ENCODE measurements around the gene AP4M1.

Gene AP4M1, protein sequence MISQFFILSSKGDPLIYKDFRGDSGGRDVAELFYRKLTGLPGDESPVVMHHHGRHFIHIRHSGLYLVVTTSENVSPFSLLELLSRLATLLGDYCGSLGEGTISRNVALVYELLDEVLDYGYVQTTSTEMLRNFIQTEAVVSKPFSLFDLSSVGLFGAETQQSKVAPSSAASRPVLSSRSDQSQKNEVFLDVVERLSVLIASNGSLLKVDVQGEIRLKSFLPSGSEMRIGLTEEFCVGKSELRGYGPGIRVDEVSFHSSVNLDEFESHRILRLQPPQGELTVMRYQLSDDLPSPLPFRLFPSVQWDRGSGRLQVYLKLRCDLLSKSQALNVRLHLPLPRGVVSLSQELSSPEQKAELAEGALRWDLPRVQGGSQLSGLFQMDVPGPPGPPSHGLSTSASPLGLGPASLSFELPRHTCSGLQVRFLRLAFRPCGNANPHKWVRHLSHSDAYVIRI

DNA sequence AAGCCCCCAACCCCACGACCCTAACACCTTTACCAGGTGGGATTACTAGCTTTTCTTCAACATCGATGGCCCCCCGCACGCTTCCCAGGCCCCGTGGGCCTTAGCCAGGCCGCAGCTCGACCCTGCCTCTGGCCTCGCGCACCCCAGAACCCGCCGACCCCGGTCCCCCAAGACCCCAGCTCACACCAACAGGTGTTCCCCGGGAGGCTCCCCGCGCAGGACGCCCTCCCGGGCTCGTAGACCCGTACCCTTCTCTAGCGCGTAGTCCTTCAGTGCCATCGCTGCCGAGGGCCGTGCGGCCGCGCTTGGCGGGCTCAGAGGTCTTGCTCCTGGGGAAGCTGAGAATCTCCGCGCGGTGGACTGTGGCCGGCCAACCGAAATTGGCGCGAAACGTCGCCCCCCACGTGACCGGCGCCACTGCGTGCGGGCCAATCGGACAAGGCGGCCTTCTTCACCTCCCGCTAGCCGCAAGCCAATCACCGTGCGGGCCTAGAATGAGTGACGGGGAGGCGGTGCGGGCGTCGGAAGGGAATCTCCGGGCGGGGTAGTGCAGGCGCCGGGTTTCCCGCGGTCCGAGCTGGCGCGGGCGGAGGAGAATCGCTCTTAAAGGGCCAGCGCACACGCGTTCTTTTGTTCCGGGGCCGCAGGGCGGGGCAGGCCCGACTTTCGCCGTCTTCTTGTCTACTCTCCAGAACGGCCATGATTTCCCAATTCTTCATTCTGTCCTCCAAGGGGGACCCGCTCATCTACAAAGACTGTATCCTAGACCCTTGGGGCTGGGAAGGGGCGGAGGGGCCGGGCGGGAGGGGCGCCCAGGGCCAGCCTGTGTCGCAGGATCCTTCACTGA, at the start of gene AP4M1, which contains the start of gene MCM7:
Gene AP4M1, plus strand, starts transcription at position 628 of the 847 bp plus-strand sequence. Its CDS starts 72 bp downstream, at position 700.
Gene MCM7, minus strand, starts transcription at position 382 of the 847 bp plus-strand sequence. Its CDS starts 103 bp downstream, at position 279.
- DNase-seq (ENCODE audit: low read depth), result peak; percentile 100

DNA sequence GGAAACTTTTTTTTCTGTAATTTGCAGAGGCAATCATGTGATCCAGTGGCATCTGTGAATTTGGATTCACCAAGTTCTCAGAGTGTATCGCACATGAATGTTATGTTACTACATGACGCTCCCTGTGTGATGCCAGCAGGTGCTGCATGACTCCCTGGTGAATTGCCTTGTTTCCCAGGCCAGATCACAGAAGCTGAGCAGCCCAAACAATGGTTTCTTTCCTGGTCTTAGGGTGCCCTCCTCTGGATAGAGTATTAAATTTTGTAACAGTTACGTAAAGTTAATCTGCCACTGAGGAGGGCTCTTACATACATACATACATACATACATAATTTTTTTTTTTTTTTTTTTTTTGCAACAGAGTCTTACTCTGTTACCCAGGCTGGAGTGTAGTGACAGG, 48.2 kb upstream of the AP4M1 start:
- DNase-seq (ENCODE audit: low read depth), result peak; percentile 59

DNA sequence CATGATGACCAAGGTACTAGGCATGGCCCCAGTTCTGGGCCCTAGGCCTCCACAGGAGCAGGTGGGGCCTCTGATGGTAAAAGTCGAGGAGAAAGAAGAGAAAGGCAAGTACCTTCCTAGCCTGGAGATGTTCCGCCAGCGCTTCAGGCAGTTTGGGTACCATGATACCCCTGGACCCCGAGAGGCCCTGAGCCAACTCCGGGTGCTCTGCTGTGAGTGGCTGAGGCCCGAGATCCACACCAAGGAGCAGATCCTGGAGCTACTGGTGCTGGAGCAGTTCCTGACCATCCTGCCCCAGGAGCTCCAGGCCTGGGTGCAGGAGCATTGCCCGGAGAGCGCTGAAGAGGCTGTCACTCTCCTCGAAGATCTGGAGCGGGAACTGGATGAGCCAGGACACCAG, 44.4 kb upstream of the AP4M1 start:
- DNase-seq (ENCODE audit: low read depth), result no peak

DNA sequence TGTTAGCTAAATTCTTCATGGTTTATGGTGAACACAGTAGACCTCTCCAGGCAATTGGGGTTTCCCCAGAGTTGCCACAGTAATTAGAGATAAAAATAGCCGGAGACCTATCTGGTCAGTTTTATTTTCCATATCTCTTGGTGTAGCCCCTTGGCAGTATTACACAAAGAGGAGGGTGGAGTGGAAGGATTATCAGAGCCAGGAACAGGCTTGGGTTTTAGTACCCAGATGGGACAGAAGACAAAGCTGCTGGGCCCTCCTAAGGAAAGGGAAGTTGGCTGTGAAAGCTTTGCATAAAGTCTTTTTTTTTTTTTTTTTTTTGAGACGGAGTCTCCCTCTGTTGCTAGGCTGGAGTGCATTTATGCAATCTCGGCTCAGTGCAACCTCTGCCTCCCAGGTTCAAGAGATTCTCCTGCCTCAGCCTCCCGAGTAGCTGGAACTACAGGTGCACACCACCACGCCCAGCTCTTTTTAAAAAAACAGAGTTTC, 42.1 kb upstream of the AP4M1 start:
- DNase-seq (ENCODE audit: low read depth), result no peak

DNA sequence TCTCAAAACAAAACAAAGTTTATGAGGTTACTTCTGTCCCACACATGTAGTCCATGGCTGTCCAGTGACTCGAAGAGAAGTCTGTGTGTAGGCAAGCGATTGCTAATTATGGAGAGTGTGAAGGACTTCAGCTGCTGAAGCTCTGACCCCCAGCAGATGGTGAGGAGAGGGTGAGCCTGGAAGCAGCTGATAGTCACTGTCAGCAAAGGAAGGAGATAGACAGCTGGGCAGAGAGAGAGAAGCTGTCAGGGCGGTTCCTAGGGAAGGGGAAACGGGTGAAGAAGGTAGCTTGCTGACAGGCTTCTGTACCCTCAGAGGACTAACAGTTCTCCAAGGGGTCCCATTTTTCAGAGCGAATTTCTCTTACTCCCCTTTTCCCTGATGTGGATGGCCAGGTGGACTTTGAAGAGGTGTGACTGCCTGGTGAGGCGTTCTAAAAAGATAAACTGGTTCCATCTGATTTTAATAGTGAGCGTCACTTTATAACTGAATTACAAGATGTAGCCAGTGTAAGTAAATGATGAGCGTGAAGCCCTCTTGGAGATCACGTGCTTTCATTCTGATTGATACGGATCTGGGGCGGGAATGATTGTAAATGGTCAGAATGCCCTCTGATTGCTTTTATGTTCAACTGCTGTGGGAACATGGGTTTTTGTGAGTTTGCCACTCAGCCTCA, 39.8 kb upstream of the AP4M1 start:
- DNase-seq (ENCODE audit: low read depth), result no peak

DNA sequence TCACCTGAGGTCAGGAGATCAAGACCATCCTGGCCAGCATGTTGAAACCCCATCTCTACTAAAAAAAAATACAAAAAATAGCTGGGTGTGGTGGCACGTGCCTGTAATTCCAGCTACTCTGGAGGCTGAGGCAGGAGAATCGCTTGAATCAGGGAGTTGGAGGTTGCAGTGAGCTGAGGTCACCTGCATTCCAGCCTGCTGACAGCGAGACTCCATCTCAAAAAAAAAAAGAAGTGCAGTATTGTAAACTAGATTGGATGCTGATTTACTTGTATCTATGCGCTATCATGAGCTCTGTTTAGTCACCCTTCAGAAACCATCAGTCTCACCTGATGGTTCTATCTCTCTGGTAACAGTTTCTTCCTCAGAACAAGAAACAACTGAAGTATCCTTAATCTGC, 38.1 kb upstream of the AP4M1 start:
- no peak for DNase-seq (ENCODE audit: low read depth)

DNA sequence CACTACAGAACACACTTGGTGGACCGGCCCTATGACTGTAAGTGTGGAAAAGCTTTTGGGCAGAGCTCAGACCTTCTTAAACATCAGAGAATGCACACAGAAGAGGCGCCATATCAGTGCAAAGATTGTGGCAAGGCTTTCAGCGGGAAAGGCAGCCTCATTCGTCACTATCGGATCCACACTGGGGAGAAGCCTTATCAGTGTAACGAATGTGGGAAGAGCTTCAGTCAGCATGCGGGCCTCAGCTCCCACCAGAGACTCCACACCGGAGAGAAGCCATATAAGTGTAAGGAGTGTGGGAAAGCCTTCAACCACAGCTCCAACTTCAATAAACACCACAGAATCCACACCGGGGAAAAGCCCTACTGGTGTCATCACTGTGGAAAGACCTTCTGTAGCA, 37.3 kb upstream of the AP4M1 start:
- no peak for DNase-seq (ENCODE audit: low read depth)

DNA sequence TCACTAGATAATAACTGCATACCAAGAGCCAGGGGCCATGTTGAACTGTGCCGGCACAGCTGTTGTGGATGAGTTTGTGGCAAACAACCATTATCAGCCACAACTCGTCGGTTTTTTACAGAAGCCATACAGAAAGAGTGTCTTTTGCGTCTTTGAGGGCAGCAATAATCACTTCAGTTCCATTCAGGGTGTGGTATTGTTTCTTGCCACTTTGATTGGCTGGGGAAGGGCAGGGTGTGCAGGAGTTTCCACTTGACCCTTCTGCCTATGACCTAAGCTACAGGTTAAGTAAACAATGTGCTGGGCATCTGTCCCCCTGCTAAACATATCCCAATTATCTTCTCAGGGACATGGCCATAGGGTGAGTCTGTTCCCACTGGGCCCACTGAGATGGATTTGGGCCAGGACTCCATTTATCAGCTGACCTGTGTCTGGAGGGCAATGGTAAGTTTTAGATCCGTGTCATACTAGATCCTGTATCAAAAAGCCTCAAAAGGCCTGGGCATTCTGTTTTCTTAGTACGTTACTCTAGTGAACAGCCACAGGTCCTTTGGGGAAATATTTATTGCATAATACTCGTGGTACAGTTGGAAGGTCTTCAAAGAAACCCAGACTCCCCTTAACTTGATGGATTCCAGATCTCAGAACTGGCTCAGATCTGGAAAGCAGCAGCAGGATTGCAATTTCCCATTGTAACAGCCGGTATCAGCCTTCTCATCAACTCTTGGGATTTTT, 35.8 kb upstream of the AP4M1 start:
- DNase-seq (ENCODE audit: low read depth), result peak; percentile 70

DNA sequence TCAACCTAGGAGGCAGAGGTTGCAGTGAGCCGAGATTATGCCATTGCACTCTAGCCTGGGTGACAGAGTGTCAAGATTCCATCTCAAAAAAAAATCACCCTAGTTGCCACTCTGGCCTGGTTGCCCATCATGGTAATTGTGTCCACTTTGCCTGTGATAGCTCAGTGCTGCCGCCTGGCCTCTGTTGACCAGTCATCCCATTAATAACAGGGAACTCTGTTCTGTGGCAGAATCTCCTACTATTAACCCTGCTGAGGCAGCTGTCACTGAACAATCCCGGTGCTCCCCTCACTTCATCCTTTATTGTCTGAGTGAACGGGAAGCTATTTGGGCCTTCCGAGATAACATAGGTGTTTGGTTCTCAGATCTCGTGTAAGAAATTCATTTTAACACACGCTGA, 34.5 kb upstream of the AP4M1 start:
- DNase-seq (ENCODE audit: low read depth), result no peak

DNA sequence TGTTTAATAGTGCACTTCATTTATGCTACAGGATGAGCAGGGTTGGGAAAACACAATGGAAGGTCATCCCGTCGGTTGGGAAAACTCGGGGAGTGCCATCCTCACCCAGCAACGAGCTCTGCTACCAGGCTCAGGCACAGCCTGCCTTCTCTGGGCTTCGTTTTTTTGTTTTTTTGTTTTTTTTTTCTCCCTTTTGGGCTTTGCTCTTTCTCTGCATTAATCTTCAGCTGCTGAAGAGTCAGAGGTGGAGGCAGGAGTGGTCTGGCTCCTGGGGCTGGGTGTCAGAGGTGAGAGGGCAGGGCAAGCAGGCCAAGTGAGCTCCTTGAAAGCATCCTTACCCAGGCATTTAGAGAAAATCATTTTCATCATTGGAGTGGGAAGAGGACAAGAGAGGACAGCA, 31.5 kb upstream of the AP4M1 start:
- DNase-seq (ENCODE audit: low read depth), result no peak

DNA sequence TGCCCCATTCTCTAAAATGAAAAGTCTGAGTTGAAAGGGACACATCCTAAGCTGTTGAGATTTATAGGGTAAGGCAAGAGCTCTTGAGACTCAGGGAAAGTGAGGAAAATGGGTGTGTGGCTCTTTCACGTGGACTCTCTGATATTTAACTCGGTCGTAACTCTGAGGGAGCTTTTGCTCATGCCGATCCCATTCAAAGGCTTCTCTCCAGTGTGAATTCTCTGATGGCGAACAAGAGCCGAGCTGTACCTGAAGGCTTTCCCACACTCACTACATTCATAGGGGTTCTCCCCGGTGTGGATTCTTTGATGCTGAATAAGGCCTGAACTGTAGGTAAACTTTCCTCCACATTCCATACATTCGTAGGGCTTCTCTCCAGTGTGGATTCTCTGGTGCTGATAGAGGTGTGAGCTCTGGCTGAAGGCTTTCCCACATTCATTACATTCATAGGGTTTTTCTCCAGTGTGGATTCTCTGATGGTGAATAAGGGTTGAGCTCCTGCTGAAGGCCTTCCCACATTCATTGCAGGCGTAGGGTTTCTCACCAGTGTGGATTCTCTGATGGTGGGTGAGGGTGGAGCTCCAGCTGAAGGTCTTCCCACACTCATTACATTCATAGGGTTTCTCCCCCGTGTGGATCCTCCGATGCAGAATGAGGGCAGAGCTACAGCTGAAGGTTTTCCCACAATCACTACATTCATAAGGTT, 30.3 kb upstream of the AP4M1 start:
- no peak for DNase-seq (ENCODE audit: low read depth)

DNA sequence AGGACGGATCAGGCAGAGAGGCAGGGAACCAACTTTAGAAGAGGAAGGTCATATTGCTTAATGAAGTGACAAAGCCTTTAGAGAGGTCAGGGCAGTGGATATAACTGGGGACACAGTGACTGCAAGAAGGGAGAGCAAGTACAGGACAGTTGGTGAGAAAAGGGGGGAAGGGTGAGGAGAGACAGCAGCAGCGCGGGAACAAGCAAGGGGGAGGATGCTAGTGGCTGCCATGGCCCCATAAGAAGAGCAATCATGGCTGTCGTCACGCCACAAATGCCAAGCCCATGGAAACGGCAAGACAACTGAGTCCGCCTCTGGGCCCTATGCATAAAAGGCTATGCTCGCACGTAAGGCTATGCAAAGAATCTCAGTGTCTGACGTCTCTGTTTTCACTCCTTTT, 29.0 kb upstream of the AP4M1 start:
- no peak for DNase-seq (ENCODE audit: low read depth)

DNA sequence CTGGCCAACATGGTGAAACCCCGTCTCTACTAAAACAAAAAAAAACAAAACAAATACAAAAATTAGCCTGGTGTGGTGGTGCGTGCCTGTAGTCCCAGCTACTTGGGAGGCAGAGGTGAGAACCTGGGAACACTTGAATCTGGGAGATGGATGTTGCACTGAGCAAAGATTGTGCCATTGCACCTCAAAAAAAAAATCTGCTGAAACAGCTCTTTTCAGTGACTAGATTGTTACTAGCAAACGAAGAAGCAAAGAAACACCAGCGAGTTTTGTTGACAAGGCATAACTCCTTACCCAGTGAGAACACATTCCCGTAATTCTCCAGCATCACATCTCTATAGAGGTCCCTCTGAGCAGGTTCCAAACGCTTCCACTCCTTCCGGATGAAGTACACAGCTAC, 26.6 kb upstream of the AP4M1 start:
- DNase-seq (ENCODE audit: low read depth), result no peak

DNA sequence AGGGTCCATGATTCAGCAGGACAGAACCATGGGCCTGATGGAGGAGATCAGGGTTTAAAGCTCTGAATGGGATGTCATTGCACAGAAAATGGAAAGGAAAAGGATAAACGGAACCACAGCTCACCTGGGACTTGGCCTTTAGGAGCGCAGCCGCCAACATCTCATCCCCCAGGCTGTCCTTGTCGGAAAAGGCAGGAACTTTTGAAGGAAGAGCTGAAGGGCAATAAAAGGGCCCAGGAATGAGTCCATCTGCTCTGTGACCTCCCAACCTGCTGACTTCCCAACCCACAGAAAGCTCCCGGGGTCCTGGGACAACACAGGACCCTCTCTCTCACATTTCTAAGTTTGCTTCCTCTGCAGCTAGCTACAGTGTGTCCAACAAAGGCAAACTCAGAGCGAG, 26.0 kb upstream of the AP4M1 start:
- DNase-seq (ENCODE audit: low read depth), result no peak

DNA sequence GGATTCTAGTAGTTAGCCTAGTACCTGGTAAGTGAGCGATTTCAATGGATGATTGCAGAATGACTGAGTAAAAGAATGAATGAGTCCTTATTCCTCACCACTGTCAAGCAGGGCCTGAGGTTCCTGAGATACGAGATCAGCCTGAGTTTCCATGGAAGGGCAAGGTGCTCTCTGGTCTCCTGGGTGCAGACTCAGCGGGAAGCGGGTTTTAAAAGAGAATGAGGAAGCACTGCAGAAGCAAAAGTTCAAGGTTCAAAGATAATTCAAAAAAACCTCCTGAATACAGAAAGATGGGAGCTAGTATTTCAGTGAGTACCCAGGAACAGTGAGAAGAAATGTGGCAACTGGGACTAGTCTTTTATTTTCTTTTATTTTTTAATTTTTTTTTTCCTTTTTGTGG, 24.2 kb upstream of the AP4M1 start:
- DNase-seq (ENCODE audit: low read depth), result no peak

DNA sequence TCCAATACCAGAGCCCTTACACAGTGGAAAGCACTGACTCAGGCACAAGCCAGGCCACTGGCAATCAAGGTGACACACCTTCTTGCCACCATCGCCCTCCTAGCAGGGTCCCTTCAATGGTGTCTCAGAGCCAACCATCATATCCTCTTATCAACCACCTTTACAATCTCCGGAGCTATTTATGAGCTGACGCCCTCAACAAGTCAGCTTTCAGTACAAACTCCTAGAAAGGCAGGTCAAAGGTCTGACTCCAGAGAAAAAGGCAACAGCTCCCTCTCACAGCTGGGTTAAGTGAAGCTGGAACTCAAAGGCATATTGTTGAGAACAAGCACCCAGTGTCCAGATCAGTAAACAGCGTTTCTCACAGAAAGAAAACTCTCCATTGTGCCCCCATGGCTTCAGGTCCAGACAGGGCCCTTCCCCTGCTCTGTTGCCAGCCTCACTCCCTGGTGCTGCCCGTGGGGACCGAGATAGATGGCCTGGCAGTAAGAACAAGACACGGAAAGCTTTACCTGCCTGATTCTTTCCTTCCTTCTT, 22.4 kb upstream of the AP4M1 start:
- DNase-seq (ENCODE audit: low read depth), result no peak

DNA sequence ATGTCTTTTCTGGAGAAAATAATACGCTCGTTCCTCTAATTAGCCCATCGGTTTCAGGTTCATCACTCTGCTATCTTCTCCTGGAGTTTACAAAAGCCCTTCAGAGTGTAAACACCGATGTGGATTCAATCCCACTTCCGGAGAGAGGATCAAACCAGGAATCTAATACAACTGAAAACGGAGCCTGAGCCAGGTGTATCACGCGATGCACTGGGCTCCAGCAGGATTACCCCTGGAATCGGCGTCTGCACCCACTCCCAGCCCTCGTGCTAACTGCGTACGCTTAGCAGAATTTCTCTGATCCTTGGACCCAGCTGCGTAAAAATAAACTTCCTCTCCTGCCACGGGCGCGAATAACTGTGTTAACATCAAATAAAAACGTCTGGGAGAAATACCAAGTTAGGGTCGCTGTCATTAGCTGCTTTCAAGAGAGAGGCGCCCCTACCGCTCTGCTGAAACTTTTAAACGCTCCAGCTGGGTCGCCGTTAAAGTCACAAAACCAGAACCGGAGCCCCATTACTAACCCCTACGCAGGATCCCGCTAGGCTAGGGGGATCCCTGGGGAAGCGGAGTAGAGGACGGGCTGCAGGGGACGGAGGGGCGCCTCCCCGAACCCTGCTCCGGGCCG, 20.4 kb upstream of the AP4M1 start:
- no peak for DNase-seq (ENCODE audit: low read depth)

DNA sequence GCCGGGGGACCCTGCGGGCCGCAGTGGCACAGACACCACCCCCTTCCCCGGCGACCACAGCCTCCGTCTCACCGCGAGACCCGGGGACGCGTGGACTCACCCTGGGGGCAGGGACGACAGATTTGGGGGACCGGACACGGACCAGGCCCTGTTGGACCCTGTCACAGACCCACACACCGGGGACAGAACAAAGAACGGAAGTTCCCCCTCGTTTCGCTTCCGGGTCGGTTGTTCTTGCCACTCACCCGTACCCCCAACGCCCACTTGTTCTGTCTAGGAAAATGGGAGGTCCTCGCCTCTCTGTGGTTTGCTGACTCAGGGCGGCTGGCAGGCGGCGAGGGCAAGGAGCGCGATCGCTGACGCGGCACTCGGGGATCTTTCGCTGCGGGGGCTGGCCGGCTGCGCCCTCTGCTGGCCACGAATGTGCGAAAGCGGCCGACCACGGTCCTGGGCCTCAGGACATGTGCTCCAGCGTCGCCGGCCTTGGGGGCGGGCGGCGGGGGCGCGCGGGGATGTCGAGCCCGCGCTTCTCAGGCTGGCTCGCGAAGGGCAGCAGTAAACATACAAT, 19.8 kb upstream of the AP4M1 start, which contains the start of gene ZNF3:
Gene ZNF3, minus strand, starts transcription at position 189 of the 568 bp plus-strand sequence. CDS start 4,366 bp downstream, outside the sequence.
- DNase-seq (ENCODE audit: low read depth), result peak; percentile 99

DNA sequence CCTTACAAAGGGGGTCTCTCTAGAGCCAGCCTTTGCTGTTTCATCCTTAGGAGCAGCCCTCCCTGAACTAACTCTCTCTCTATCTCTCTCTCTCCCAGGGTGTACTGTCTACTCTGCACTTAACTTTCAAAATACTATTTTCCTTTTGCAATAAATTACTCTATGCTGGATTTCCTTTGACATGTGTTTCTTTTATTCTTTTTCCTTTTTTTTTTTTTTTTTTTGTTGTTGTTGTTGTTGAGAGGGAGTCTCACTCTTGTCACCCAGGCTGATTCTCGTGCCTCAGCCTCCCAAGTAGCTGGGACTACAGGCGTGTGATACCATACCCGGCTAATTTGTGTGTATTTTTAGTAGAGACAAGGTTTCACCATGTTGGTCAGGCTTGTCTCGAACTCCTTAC, 18.5 kb upstream of the AP4M1 start:
- no peak for DNase-seq (ENCODE audit: low read depth)

DNA sequence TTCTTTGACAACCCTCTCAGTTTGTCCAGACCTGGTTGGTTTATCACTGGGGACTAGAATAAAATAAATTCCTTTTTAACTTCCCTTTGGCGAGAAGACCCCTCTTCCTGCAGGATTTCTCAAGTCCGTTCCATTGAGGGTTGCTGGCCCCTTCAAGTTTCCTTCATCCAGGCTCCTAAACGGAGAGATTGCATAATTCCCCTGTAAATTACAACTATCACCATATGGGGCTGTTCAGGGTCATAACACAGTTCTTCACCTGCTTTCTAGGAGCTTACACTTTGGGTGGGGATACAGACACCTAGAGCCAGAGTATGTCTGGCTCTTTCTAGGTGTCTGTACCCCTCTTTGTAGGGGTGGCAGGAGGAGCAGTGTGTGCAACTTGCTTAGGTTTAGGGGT, 15.9 kb upstream of the AP4M1 start:
- DNase-seq (ENCODE audit: low read depth), result no peak
